Neuronal stem cell (in vitro differentiated cells): Measurements from ENCODE around the gene CEP131.

Experiments used
- DNase-seq: peaks from one replicate; pipeline ENCODE4 v3.0.0-alpha.2; 2013; ENCODE audit warnings: low spot score
- H2AFZ ChIP-seq: one replicate; pipeline ENCODE4 v1.6.1; 2013; ENCODE audit warnings: mild to moderate bottlenecking, low read length, inconsistent platforms
- H2AK5ac ChIP-seq: 2 replicates; pipeline ENCODE4 v1.6.1; 2013; ENCODE audit warnings: low read depth, mild to moderate bottlenecking, inconsistent platforms, low read length, moderate library complexity, mixed read lengths
- H2BK120ac ChIP-seq: 2 replicates; pipeline ENCODE4 v1.6.1; 2013; ENCODE audit warnings: low read depth, mild to moderate bottlenecking, inconsistent platforms, low read length, moderate library complexity, mixed read lengths
- H2BK12ac ChIP-seq: one replicate; pipeline ENCODE4 v1.6.1; 2013; ENCODE audit warnings: low read length, inconsistent platforms
- H2BK15ac ChIP-seq: 2 replicates; pipeline ENCODE4 v1.6.1; 2013; ENCODE audit warnings: mild to moderate bottlenecking, low read length, inconsistent platforms, mixed read lengths
- H2BK5ac ChIP-seq: one replicate; pipeline ENCODE4 v1.6.1; 2013; ENCODE audit warnings: inconsistent platforms, mild to moderate bottlenecking, low read length, moderate library complexity
- H3K14ac ChIP-seq: one replicate; pipeline ENCODE4 v1.6.1; 2013; ENCODE audit warnings: low read length, inconsistent platforms
- H3K18ac ChIP-seq: 2 replicates; pipeline ENCODE4 v1.6.1; 2013; ENCODE audit warnings: low read length, inconsistent platforms
- H3K23ac ChIP-seq: 2 replicates; pipeline ENCODE4 v1.6.1; 2013; ENCODE audit warnings: low read depth, mild to moderate bottlenecking, mixed read lengths, low read length, inconsistent platforms; ENCODE audit not compliant: poor library complexity
- H3K27ac ChIP-seq: replicated peaks from 3 replicates; pipeline ENCODE4 v1.5.1; 2013; ENCODE audit warnings: low read length, inconsistent platforms
- H3K27me3 ChIP-seq, 3 experiments: 2 replicates each; pipeline ENCODE4 v1.6.1; 2013; ENCODE audit warnings: low read length in 3 of 3, mild to moderate bottlenecking in 2 of 3, inconsistent platforms in 1 of 3, low read depth in 1 of 3, mixed read lengths in 1 of 3, moderate library complexity in 1 of 3; ENCODE audit not compliant: control insufficient read depth in 3 of 3, insufficient read depth in 3 of 3
- H3K36me3 ChIP-seq, 2 donors: replicated peaks in 1 of 2; 2 replicates each; pipeline ENCODE4 v1.6.1; 2013; ENCODE audit warnings: low read length in 2 of 2; ENCODE audit not compliant: control insufficient read depth in 2 of 2, insufficient read depth in 2 of 2
- H3K4ac ChIP-seq: 2 replicates; pipeline ENCODE4 v1.6.1; 2013; ENCODE audit warnings: inconsistent platforms, mild to moderate bottlenecking, low read length, moderate library complexity
- H3K4me1 ChIP-seq, 2 donors: 1 replicate in 1 of 2; 2 replicates in 1 of 2; pipeline ENCODE4 v1.6.1; 2013; ENCODE audit warnings: low read length in 2 of 2, low read depth in 1 of 2; ENCODE audit not compliant: control insufficient read depth in 2 of 2, insufficient read depth in 1 of 2
- H3K4me2 ChIP-seq: one replicate; pipeline ENCODE4 v1.6.1; 2013; ENCODE audit warnings: mild to moderate bottlenecking, low read length, inconsistent platforms; ENCODE audit not compliant: insufficient read depth, poor library complexity, severe bottlenecking
- H3K4me3 ChIP-seq, 2 donors: 2 replicates each; pipeline ENCODE4 v1.5.1; 2013; ENCODE audit warnings: low read length in 2 of 2, mild to moderate bottlenecking in 2 of 2, inconsistent platforms in 1 of 2, moderate library complexity in 1 of 2
- H3K79me1 ChIP-seq: one replicate; pipeline ENCODE4 v1.6.1; 2013; ENCODE audit warnings: low read depth, mild to moderate bottlenecking, inconsistent platforms, low read length, moderate library complexity
- H3K9ac ChIP-seq: one replicate; pipeline ENCODE4 v1.6.1; 2013; ENCODE audit warnings: mild to moderate bottlenecking, low read depth, low read length, inconsistent platforms; ENCODE audit not compliant: poor library complexity
- H3K9me3 ChIP-seq, 2 donors: replicated peaks in 1 of 2; 2 replicates each; pipeline versions ENCODE3 to v1.6.1; 2013; ENCODE audit warnings: low read length in 2 of 2, mild to moderate bottlenecking in 2 of 2, inconsistent platforms in 1 of 2, low read depth in 1 of 2, mixed read lengths in 1 of 2, moderate library complexity in 1 of 2; ENCODE audit not compliant: control insufficient read depth in 2 of 2, insufficient read depth in 1 of 2
- H4K8ac ChIP-seq: one replicate; pipeline ENCODE4 v1.6.1; 2013; ENCODE audit warnings: low read depth, mild to moderate bottlenecking, inconsistent platforms, low read length, moderate library complexity
- H4K91ac ChIP-seq: one replicate; pipeline ENCODE4 v1.6.1; 2013; ENCODE audit warnings: low read length, low read depth, mild to moderate bottlenecking, inconsistent platforms; ENCODE audit not compliant: poor library complexity
- WGBS, 2 donors: extraction: QIAGEN DNeasy Blood & Tissue Kit; methylation state at CpG; one replicate each; pipeline ENCODE4 v1.1.7; 2013; ENCODE audit warnings: missing lambda C conversion rate in 2 of 2, mixed read lengths in 1 of 2; ENCODE audit not compliant: insufficient read length in 2 of 2, insufficient replicate concordance in 1 of 2; ENCODE audit errors: extremely low coverage in 2 of 2; 5-methylcytosine and 5-hydroxymethylcytosine counted together

The CEP131 gene

DNA sequence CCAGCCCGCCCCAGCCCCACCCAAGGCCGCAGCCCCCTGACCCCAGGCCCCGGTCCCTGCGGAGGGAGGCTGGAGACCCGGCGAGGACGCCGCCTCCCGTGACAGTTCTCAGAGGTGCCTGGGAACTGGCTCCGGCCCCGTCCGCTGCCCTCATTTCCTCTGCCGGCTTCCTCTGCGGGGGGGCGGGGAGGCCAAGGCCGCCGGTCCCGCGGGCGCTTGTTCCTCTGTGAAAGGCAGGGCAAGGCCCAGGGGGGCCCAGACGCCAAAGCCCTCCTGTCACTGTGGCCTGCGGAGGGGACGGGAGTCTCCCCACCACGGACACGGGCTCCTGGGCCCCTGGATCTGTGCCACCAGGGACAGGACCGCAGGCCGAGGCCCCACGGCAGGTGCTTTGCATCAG, 62.5 kb downstream of the CEP131 start:
- Histone ChIP-seq H2BK5ac (no peak overlapping the region), H3K27me3 (peaks cover 0 to 12% (median 2%) of the 10 kb centered on the region in 3 experiments)

DNA sequence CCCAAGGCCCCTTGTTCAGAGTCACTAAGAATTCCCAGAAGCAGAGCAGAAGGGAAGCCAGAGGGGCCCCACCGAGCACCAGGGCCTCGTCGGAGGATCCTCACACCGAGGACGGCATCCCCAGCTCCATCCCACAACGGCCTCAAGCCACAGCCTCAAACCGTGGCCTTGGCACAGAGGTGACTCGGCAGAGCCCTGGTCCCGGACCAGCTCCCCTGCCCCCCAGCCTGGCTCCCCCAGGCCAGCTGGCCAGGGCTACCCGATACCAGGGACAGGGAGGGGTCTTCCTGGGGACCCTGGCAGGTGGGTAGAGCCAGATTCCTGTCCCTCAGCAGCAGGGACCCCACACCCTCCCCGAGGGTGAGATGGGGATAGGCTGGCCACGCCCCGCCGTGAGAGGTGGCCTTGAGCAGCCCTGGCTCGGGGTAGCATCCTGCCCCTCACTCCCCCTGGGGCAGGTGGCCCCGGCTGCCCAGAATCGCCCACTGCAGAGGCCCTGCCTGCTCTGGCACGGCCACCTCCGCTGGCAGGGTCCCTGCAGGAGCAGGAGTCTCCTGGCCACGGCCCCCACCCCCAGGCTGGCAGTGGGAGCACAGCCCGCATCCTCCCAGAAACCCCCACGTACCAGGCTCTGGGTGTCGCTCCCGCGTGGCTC, 63.0 kb downstream of the CEP131 start:
- Histone ChIP-seq H4K8ac (no peak overlapping the region), H3K4me2 (no peak overlapping the region), H2AFZ (no peak overlapping the region), H3K36me3 (no peaks in the 10 kb centered on the region), H3K79me1 (peaks cover 2% of the 10 kb centered on the region), H3K9me3 (no peaks in the 10 kb centered on the region), H2BK5ac (no peak overlapping the region), H2BK12ac (peak overlapping the region; percentile 58), H3K27ac (no peak overlapping the region), H3K27me3 (peaks cover 0 to 7% (median 0%) of the 10 kb centered on the region in 3 experiments), H2AK5ac (peak overlapping the region; percentile 56), H2BK120ac (no peak overlapping the region), H3K9ac (peak overlapping the region; percentile 60), H3K4ac (no peak overlapping the region), H3K18ac (peak overlapping the region; percentile 38), H4K91ac (peak overlapping the region; percentile 30), H3K4me1 (peaks cover under 1 to 4% of the 10 kb centered on the region in 2 donors), H2BK15ac (no peak overlapping the region), H3K14ac (peak overlapping the region; percentile 82), H3K4me3 (no peak overlapping the region), H3K23ac (peak overlapping the region; percentile 31)
- DNase-seq: no peak
- no CpG with 5 or more reads among the region's 25 CpGs for WGBS, 2 donors

More for the DNA sequence above, 62.5 kb downstream of the CEP131 start:
- H4K8ac ChIP-seq: no peak overlapping the region
- no peak overlapping the region for H3K4ac ChIP-seq
- H3K18ac ChIP-seq: peak overlapping the region; percentile 57
- H3K79me1 ChIP-seq: peaks cover 4% of the 10 kb centered on the region
- no peak overlapping the region for H2BK120ac ChIP-seq
- no CpG with 5 or more reads among the region's 28 CpGs for WGBS, 2 donors
- no peak overlapping the region for H3K9ac ChIP-seq
- H2AFZ ChIP-seq: no peak overlapping the region
- no peak overlapping the region for H4K91ac ChIP-seq
- no peak overlapping the region for H3K23ac ChIP-seq
- no peak overlapping the region for H2BK15ac ChIP-seq
- no peak overlapping the region for H3K4me3 ChIP-seq
- no peak overlapping the region for H3K27ac ChIP-seq
- H3K36me3 ChIP-seq: no peaks in the 10 kb centered on the region
- H2BK12ac ChIP-seq: no peak overlapping the region
- H3K4me1 ChIP-seq: peaks cover 6 to 9% of the 10 kb centered on the region in 2 donors
- peak overlapping the region; percentile 21 for H3K14ac ChIP-seq
- no peak overlapping the region for H3K4me2 ChIP-seq
- H3K9me3 ChIP-seq: no peaks in the 10 kb centered on the region
- DNase-seq: no peak
- H2AK5ac ChIP-seq: peak overlapping the region; percentile 46

DNA sequence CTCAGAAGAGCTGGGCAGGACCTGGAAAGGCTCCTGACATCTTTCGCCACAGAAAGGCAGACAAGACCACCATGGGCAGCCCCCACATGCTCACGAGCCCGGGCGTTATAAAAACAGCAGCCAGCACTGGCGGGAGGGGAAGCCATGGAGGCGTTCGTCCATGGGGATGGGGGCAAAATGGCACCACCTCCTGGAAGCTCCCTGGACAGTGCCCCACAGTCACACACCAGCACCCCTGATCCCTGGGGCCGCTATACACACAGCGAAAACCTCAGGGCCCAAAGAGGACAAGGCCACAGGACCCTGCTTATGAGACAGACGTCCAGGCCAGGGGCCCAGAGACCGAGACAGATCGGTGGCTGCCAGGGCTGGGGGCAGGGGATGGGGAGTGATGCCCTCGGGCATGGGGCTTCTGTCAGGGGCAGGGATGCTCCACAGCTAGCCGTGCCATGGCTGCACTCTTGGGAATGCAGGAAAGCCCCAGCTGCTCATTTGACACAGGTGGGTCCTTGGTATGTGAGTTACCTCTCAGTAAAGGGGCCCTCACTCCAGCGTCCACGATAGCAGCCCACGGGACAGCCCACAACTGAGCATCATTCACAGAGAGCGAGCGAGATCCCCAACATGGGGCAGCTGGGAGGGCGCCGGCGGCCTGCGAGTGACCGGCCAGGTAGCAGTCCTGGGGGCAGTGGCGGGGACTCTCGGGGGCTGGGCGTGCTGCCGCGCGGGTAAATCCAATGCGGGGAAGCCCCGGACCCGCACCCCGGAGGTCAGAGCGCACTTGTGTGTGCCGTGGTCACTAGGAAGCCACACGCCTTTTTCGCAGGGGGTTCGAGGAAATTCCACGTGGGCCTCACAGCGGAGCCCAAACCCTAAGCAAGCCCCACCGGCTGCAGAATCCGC, 63.8 kb downstream of the CEP131 start:
- Histone ChIP-seq H2BK12ac (no peak overlapping the region), H3K27me3 (peaks cover 0 to 4% (median 0%) of the 10 kb centered on the region in 3 experiments), H3K23ac (peak overlapping the region; percentile 31), H2BK120ac (no peak overlapping the region), H2BK15ac (peak overlapping the region; percentile 58), H3K4ac (no peak overlapping the region), H3K18ac (peak overlapping the region; percentile 6), H4K8ac (no peak overlapping the region), H3K4me3 (no peak overlapping the region), H4K91ac (no peak overlapping the region), H2BK5ac (no peak overlapping the region), H2AFZ (no peak overlapping the region), H3K79me1 (no peaks in the 10 kb centered on the region), H3K27ac (no peak overlapping the region), H3K9me3 (no peaks in the 10 kb centered on the region), H3K9ac (no peak overlapping the region), H3K4me1 (no peaks in the 10 kb centered on the region), H3K4me2 (no peak overlapping the region), H2AK5ac (peak overlapping the region; percentile 14), H3K36me3 (no peaks in the 10 kb centered on the region), H3K14ac (no peak overlapping the region)
- DNase-seq: no peak
- no CpG with 5 or more reads among the region's 43 CpGs for WGBS, 2 donors
